Esophagus (tissue), 2 donors: ENCODE measurements around the gene NSMF. TPM values are rescaled to one million over a fixed set of nuclear protein-coding genes. Genes with fewer than 3 reads are reported as not detected.

Experiments used
- H3K27ac ChIP-seq, 2 donors: one replicate each; pipeline ENCODE4 v1.5.1; 2013; ENCODE audit warnings: low read depth in 2 of 2, mild to moderate bottlenecking in 2 of 2, inconsistent platforms in 1 of 2, low read length in 1 of 2, moderate library complexity in 1 of 2
- H3K27me3 ChIP-seq, 2 donors: one replicate each; pipeline ENCODE4 v1.6.1; 2013; ENCODE audit warnings: low read length in 2 of 2, control low read depth in 1 of 2, mild to moderate bottlenecking in 1 of 2; ENCODE audit not compliant: insufficient read depth in 2 of 2, control insufficient read depth in 1 of 2
- H3K36me3 ChIP-seq, 2 donors: one replicate each; pipeline ENCODE4 v1.6.1; 2013; ENCODE audit warnings: low read length in 1 of 2; ENCODE audit not compliant: control insufficient read depth in 2 of 2, insufficient read depth in 2 of 2
- H3K4me1 ChIP-seq, 2 donors: one replicate each; pipeline ENCODE4 v1.6.1; 2013; ENCODE audit warnings: low read length in 1 of 2; ENCODE audit not compliant: control insufficient read depth in 2 of 2, insufficient read depth in 2 of 2
- H3K4me3 ChIP-seq, 2 donors: one replicate each; pipeline ENCODE4 v1.5.1; 2013; ENCODE audit warnings: low read length in 2 of 2, mild to moderate bottlenecking in 2 of 2, low read depth in 1 of 2, moderate library complexity in 1 of 2
- H3K9me3 ChIP-seq, 2 donors: one replicate each; pipeline ENCODE4 v1.6.1; 2013; ENCODE audit warnings: mild to moderate bottlenecking in 2 of 2, low read depth in 1 of 2, low read length in 1 of 2, moderate library complexity in 1 of 2; ENCODE audit not compliant: control insufficient read depth in 2 of 2, insufficient read depth in 1 of 2
- WGBS, 2 donors: extraction: QIAGEN DNeasy Blood & Tissue Kit; methylation state at CpG; one replicate each; pipeline ENCODE4 v1.1.7; 2013; 5-methylcytosine and 5-hydroxymethylcytosine counted together
- polyA plus RNA-seq, 2 donors: library from polyadenylated mRNA; stranded (reverse); fragments of 200-250 nt; gene quantifications; one replicate each; pipeline ENCODE4 v1.2.3, GENCODE V29; 2013
- donor health status: healthy with polysubstance abuse.
- donor health status: Bipolar disorder and iron deficiency.

The NSMF gene
- polyA plus RNA-seq, 2 donors: 20.7 to 26.1 TPM

- 88 to 90% methylated on average over 26 of the region's 26 CpGs for WGBS, 2 donors
- Histone ChIP-seq H3K9me3 (no peaks in the 10 kb centered on the region), H3K4me3 (no peak overlapping the region), H3K36me3 (no peaks in the 10 kb centered on the region), H3K27me3 (no peaks in the 10 kb centered on the region), H3K27ac (no peak overlapping the region), H3K4me1 (no peaks in the 10 kb centered on the region)
These were observed 26.4 kb upstream of the NSMF start for GRCh38 chr9:137485343-137486140.

DNA sequence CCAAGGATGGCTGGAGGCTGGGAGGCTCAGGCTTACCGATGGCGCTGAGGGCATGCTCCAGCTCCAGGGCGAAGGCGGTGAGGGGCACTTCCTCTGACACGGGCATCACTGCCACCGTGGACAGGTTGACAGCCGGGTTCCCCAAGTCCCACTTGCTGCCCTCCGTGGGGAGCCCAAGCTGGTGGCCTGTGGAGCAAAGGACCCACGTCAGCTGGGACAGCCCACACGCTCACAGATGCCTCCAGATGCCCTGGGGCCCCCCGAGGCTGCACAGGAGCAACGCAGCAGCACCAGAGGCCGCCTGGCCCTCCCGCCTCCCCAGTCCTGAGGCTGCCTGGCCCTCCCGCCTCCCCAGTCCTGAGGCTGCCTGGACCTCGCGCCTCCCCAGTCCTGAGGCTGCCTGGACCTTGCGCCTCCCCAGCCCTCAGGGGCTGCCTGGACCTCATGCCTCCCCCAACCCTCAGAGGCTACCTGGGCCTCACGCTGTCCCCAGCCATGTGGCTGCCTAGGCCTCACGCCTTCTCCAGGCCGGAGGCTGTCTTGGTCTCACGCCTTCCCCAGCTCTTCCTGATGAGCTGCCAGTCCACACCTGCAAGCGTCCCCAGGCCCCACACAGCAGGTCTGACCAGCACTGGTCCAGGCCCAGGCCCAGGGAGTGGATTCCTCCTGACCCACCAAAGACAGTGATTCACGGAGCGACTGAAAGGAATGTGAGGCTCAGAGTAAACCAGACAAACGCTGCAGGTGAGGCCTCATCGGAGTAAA, 25.6 kb upstream of the NSMF start:
- Histone ChIP-seq H3K36me3 (no peaks in the 10 kb centered on the region), H3K27ac (no peak overlapping the region), H3K9me3 (no peaks in the 10 kb centered on the region), H3K4me3 (no peak overlapping the region), H3K27me3 (no peaks in the 10 kb centered on the region), H3K4me1 (no peaks in the 10 kb centered on the region)
- 90 to 94% methylated on average over 27 of the region's 27 CpGs for WGBS, 2 donors

GRCh38 chr9:137482094-137482781, 23.1 kb upstream of the NSMF start:
- Histone ChIP-seq H3K4me1 (no peaks in the 10 kb centered on the region), H3K36me3 (no peaks in the 10 kb centered on the region), H3K9me3 (no peaks in the 10 kb centered on the region), H3K27me3 (no peaks in the 10 kb centered on the region), H3K4me3 (no peak overlapping the region), H3K27ac (peak overlapping the region in 1 of 2 donors; percentile 25)
- 60 to 65% methylated on average over 26 of the region's 26 CpGs for WGBS, 2 donors

DNA sequence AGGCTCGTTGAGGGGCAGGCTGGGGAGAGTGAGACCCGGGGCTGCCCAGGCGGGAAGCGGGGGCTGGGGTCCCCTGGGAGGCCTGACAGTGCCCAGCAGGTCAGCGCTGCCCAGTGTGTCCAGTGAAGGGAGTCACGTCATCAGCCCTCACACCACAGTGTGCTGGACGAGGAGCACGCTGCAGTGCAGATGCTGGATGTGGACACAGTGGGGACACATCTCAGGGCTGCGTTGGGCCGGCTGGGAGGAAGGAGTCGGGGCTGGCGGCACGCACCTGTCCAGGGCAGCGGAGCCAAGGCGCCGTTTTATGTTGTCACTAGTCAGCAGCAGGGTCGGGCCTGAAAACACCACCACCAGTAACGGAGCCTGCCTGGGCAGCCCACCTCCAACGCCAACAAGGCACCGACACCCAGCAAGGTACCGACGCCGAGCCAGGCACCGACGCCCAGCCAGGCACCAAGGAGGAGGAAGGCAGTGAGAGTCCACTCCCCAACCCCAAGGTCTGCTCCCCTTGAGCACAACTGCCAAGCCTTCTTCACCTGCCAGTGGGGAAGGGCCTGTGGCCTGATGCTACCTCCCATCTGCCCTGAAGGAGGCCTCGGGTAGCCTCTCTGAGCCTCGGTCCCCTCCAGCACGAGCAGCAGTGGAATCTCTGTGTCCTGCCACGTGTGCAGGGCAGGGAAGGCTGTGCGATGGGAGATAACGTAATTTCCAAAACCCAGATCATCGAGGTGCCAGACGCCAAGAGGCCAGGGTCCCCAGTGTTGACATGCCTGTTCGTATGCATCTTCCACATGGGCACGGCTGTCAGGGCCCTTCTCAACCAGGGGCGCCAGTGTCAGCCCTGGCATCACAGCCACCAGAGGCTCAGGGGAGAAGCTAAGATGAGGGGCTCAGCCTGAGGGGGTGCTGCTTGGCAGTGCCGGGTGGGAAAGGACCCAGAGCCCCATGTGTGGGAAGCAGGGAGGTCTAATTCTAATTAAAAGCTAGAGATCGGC, 21.9 kb upstream of the NSMF start:
- WGBS, 2 donors: 91 to 93% methylated on average over 37 to 38 of the region's 38 CpGs
- Histone ChIP-seq H3K4me3 (no peak overlapping the region), H3K4me1 (no peaks in the 10 kb centered on the region), H3K27me3 (no peaks in the 10 kb centered on the region), H3K9me3 (peaks cover 0 to 2% of the 10 kb centered on the region in 2 donors), H3K27ac (no peak overlapping the region), H3K36me3 (no peaks in the 10 kb centered on the region)

- WGBS, 2 donors: 89% methylated on average over 31 to 32 of the region's 32 CpGs
- Histone ChIP-seq H3K4me1 (no peaks in the 10 kb centered on the region), H3K27me3 (no peaks in the 10 kb centered on the region), H3K9me3 (peaks cover 0 to 2% of the 10 kb centered on the region in 2 donors), H3K36me3 (no peaks in the 10 kb centered on the region), H3K4me3 (no peak overlapping the region), H3K27ac (no peak overlapping the region)
These were observed 21.0 kb upstream of the NSMF start for GRCh38 chr9:137479892-137480685.

GRCh38 chr9:137478962-137479861, 20.1 kb upstream of the NSMF start:
- peaks cover 0 to 2% of the 10 kb centered on the region in 2 donors for H3K9me3 ChIP-seq
- H3K4me1 ChIP-seq: no peaks in the 10 kb centered on the region
- no peak overlapping the region for H3K4me3 ChIP-seq
- no peaks in the 10 kb centered on the region for H3K36me3 ChIP-seq
- no peaks in the 10 kb centered on the region for H3K27me3 ChIP-seq
- no peak overlapping the region for H3K27ac ChIP-seq
- 57 to 78% methylated on average over 35 to 36 of the region's 36 CpGs for WGBS, 2 donors

GRCh38 chr9:137478613-137478961, 19.5 kb upstream of the NSMF start:
- Histone ChIP-seq H3K4me3 (no peak overlapping the region), H3K27me3 (no peaks in the 10 kb centered on the region), H3K27ac (no peak overlapping the region), H3K36me3 (no peaks in the 10 kb centered on the region), H3K9me3 (peaks cover 0 to 2% of the 10 kb centered on the region in 2 donors), H3K4me1 (no peaks in the 10 kb centered on the region)
- 77 to 81% methylated on average over 11 of the region's 11 CpGs for WGBS, 2 donors
